A549 (cell line): ENCODE measurements around the gene TRAM1L1.
A peak's percentile ranks its signal among the peaks of the same experiment; 100 is the strongest.

Experiments
- BHLHE40 ChIP-seq: IDR thresholded peaks from 2 replicates; pipeline ENCODE4 v1.6.1; 2012; ENCODE audit warnings: low read depth, low read length, inconsistent platforms
- CTCF ChIP-seq: fragments of >200 bp; sonication (Bioruptor Twin); formaldehyde crosslinking; IDR thresholded peaks from 3 replicates; pipeline ENCODE4 v1.5.1; 2016
- PHF8 ChIP-seq: fragments of 200-600 bp; sonication (generic); IDR thresholded peaks from 2 replicates; pipeline ENCODE4 v1.6.1; 2016; ENCODE audit warnings: low read depth, mild to moderate bottlenecking, antibody characterized with exemption, moderate library complexity, borderline replicate concordance

GRCh38 chr4:117134386-117134785 lies 49.0 kb upstream of the TRAM1L1 start:
- TF ChIP-seq BHLHE40 (no peak), CTCF (peak; percentile 45), PHF8 (no peak)
